ENCODE measurements around the gene KDM2B.

Gene KDM2B

GRCh38 chr12:121468499-121468801 is 112.4 kb downstream of the KDM2B start:
- Histone ChIP-seq H3K27me3 (ENCODE audit: control insufficient read depth, low read length) (no peaks in the 10 kb centered on the region), H3K79me2 (ENCODE audit: control insufficient read depth, low read length) (peaks cover 31% of the 10 kb centered on the region), H3K4me2 (ENCODE audit: low read length) (peak overlapping the region; percentile 64), H3K9me2 (replicated peaks; ENCODE audit: control insufficient read depth, low read length) (no peaks in the 10 kb centered on the region), H3K36me3 (ENCODE audit: control insufficient read depth, low read length) (peaks cover 21% of the 10 kb centered on the region), H3K4me3 (ENCODE audit: low read length) (0 out of 2 replicates have a peak overlapping the region, but pooled peaks have one; percentile 68), H3F3A (ENCODE audit: control insufficient read depth, insufficient read depth) (peaks cover 5% of the 10 kb centered on the region), H3K9me3 (ENCODE audit: control insufficient read depth, insufficient read depth, low read length) (no peaks in the 10 kb centered on the region), H3K27ac (ENCODE audit: low read depth, low read length) (no peak overlapping the region), H3K4me1 (ENCODE audit: control insufficient read depth, low read length) (peaks cover 30% of the 10 kb centered on the region), H4K20me1 (ENCODE audit: control insufficient read depth, insufficient read depth, low read depth, low read length) (peaks cover 19% of the 10 kb centered on the region)
- TF ChIP-seq CTCF (IDR thresholded peaks at IDR 0.05; ENCODE audit: low read depth, low read length, poor library complexity, severe bottlenecking) (no peak), EZH2phosphoT487 (IDR thresholded peaks at IDR 0.05; ENCODE audit: borderline replicate concordance, low read length) (no peak)

GRCh38 chr12:121467638-121468498 is 113.0 kb downstream of the KDM2B start:
- Histone ChIP-seq H3K4me1 (ENCODE audit: control insufficient read depth, low read length) (peaks cover 30% of the 10 kb centered on the region), H3K27ac (ENCODE audit: low read depth, low read length) (peak overlapping the region; percentile 8; the same call in 1 of the 2 replicates), H3K4me3 (ENCODE audit: low read length) (peak overlapping the region; percentile 68), H3K79me2 (ENCODE audit: control insufficient read depth, low read length) (peaks cover 36% of the 10 kb centered on the region), H3K9me3 (ENCODE audit: control insufficient read depth, insufficient read depth, low read length) (no peaks in the 10 kb centered on the region), H4K20me1 (ENCODE audit: control insufficient read depth, insufficient read depth, low read depth, low read length) (peaks cover 19% of the 10 kb centered on the region), H3K4me2 (ENCODE audit: low read length) (peak overlapping the region; percentile 64), H3F3A (ENCODE audit: control insufficient read depth, insufficient read depth) (peaks cover 5% of the 10 kb centered on the region), H3K36me3 (ENCODE audit: control insufficient read depth, low read length) (peaks cover 21% of the 10 kb centered on the region), H3K27me3 (ENCODE audit: control insufficient read depth, low read length) (no peaks in the 10 kb centered on the region), H3K9me2 (replicated peaks; ENCODE audit: control insufficient read depth, low read length) (no peaks in the 10 kb centered on the region)
- no peak for TF ChIP-seq EZH2phosphoT487 (IDR thresholded peaks at IDR 0.05; ENCODE audit: borderline replicate concordance, low read length)
- TF ChIP-seq CTCF (IDR thresholded peaks at IDR 0.05; ENCODE audit: low read depth, low read length, poor library complexity, severe bottlenecking) = no peak

GRCh38 chr12:121466794-121467637 is 113.8 kb downstream of the KDM2B start:
- no peaks in the 10 kb centered on the region for H3K27me3 ChIP-seq (ENCODE audit: control insufficient read depth, low read length)
- H3F3A ChIP-seq (ENCODE audit: control insufficient read depth, insufficient read depth) = peaks cover 5% of the 10 kb centered on the region
- H4K20me1 ChIP-seq (ENCODE audit: control insufficient read depth, insufficient read depth, low read depth, low read length) = peaks cover 19% of the 10 kb centered on the region
- TF ChIP-seq EZH2phosphoT487 (IDR thresholded peaks at IDR 0.05; ENCODE audit: borderline replicate concordance, low read length) = no peak
- TF ChIP-seq CTCF (IDR thresholded peaks at IDR 0.05; ENCODE audit: low read depth, low read length, poor library complexity, severe bottlenecking) = no peak
- peaks cover 45% of the 10 kb centered on the region for H3K79me2 ChIP-seq (ENCODE audit: control insufficient read depth, low read length)
- H3K27ac ChIP-seq (ENCODE audit: low read depth, low read length) = peak overlapping the region; percentile 31
- H3K36me3 ChIP-seq (ENCODE audit: control insufficient read depth, low read length) = peaks cover 22% of the 10 kb centered on the region
- H3K9me3 ChIP-seq (ENCODE audit: control insufficient read depth, insufficient read depth, low read length) = no peaks in the 10 kb centered on the region
- peaks cover 32% of the 10 kb centered on the region for H3K4me1 ChIP-seq (ENCODE audit: control insufficient read depth, low read length)
- peak overlapping the region; percentile 87 for H3K4me3 ChIP-seq (ENCODE audit: low read length)
- peak overlapping the region; percentile 64 for H3K4me2 ChIP-seq (ENCODE audit: low read length)
- no peaks in the 10 kb centered on the region for H3K9me2 ChIP-seq (replicated peaks; ENCODE audit: control insufficient read depth, low read length)

All from DOHH2 (cell line).